ENCODE data around the gene PPP1R27. TPM values are rescaled to one million over a fixed set of nuclear protein-coding genes. Genes with fewer than 3 reads are reported as not detected.

The PPP1R27 gene
- total and polyA plus RNA-seq, 2 donors (not counting 3 experiments of a cell fraction or from before 2014, with no cell fraction given): not detected

- Histone ChIP-seq H3K9ac (replicated peaks; ENCODE audit: extremely low read depth, insufficient read depth, low read length) (no peak overlapping the region), H3K9me1 (replicated peaks; ENCODE audit: control insufficient read depth, extremely low read depth, insufficient read depth, low read length) (no peaks in the 10 kb centered on the region), H3K4me1 (ENCODE audit: control insufficient read depth, extremely low read depth, insufficient read depth, low read length) (no peaks in the 10 kb centered on the region), H3K27ac (ENCODE audit: insufficient read depth, low read depth, low read length) (no peak overlapping the region), H3K9me3 (replicated peaks; ENCODE audit: control insufficient read depth, insufficient read depth, low read length) (no peaks in the 10 kb centered on the region), H3K36me3 (ENCODE audit: control insufficient read depth in 2 of 2, extremely low read depth in 1 of 2, insufficient read depth in 2 of 2, low read length in 2 of 2) (no peaks in the 10 kb centered on the region), H3K27me3 (ENCODE audit: control insufficient read depth in 2 of 2, insufficient read depth in 2 of 2, low read length in 2 of 2) (peaks cover 0 to 2% of the 10 kb centered on the region in 2 experiments), H3K4me2 (ENCODE audit: insufficient read depth, low read length) (no peak overlapping the region), H2AFZ (ENCODE audit: low read depth, low read length) (no peak overlapping the region), H3K79me2 (ENCODE audit: control insufficient read depth, insufficient read depth, low read length) (no peaks in the 10 kb centered on the region), H4K20me1 (replicated peaks; ENCODE audit: control insufficient read depth, extremely low read depth, insufficient read depth, low read length) (no peaks in the 10 kb centered on the region), H3K4me3 (replicated peaks in 1 of 3; ENCODE audit: insufficient read depth in 1 of 3, low read depth in 1 of 3, low read length in 3 of 3) (no peak overlapping the region)
- intact Hi-C loops (cut with micrococcal nuclease): no loop called here
- dilution Hi-C loops (cut with MboI; ENCODE audit: extremely low pct_ligation_motif_present, low sequenced_read_pairs): no loop called here
- POLR2A ChIA-PET: no interaction called here
- CTCF ChIA-PET: no interaction called here
- FAIRE-seq: no peak
- BruUV-seq (replicated peaks): no TSS peak
- TF ChIP-seq MYC (IDR thresholded peaks at IDR 0.05; ENCODE audit: low read depth, low read length) (no peak), POLR2A (IDR thresholded peaks at IDR 0.05; ENCODE audit: low read depth, low read length) (no peak), FOS (IDR thresholded peaks at IDR 0.05; ENCODE audit: borderline replicate concordance, insufficient read depth, low read length) (no peak), POLR2AphosphoS5 (IDR thresholded peaks at IDR 0.05; ENCODE audit: insufficient read depth, low read depth, low read length) (no peak), EZH2 (IDR thresholded peaks at IDR 0.05; ENCODE audit: borderline replicate concordance, low read depth, low read length, severe bottlenecking) (no peak), JUN (IDR thresholded peaks at IDR 0.05; ENCODE audit: borderline replicate concordance, insufficient read depth, insufficient read length, low read depth) (no peak), GATA2 (IDR thresholded peaks at IDR 0.05; ENCODE audit: insufficient read depth, insufficient read length, low read depth, low read length) (no peak)
- TF ChIP-seq, protein P1, sequence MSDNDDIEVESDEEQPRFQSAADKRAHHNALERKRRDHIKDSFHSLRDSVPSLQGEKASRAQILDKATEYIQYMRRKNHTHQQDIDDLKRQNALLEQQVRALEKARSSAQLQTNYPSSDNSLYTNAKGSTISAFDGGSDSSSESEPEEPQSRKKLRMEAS (IDR thresholded peaks at IDR 0.05; ENCODE audit: insufficient read depth, insufficient read length): no peak
- TF ChIP-seq, protein P2, sequence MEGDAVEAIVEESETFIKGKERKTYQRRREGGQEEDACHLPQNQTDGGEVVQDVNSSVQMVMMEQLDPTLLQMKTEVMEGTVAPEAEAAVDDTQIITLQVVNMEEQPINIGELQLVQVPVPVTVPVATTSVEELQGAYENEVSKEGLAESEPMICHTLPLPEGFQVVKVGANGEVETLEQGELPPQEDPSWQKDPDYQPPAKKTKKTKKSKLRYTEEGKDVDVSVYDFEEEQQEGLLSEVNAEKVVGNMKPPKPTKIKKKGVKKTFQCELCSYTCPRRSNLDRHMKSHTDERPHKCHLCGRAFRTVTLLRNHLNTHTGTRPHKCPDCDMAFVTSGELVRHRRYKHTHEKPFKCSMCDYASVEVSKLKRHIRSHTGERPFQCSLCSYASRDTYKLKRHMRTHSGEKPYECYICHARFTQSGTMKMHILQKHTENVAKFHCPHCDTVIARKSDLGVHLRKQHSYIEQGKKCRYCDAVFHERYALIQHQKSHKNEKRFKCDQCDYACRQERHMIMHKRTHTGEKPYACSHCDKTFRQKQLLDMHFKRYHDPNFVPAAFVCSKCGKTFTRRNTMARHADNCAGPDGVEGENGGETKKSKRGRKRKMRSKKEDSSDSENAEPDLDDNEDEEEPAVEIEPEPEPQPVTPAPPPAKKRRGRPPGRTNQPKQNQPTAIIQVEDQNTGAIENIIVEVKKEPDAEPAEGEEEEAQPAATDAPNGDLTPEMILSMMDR (IDR thresholded peaks at IDR 0.05; ENCODE audit: extremely low read depth in 1 of 2, insufficient read depth in 1 of 2, low read depth in 1 of 2, low read length in 2 of 2): no peak
- no peak for DNase-seq (ENCODE audit: low read depth, low spot score)
Observed at GRCh38 chr17:81813861-81814683, 20.8 kb downstream of the PPP1R27 start.

Measured in endothelial cell of umbilical vein (primary cell).